ENCODE data around the gene MAP2.

Gene MAP2

DNA sequence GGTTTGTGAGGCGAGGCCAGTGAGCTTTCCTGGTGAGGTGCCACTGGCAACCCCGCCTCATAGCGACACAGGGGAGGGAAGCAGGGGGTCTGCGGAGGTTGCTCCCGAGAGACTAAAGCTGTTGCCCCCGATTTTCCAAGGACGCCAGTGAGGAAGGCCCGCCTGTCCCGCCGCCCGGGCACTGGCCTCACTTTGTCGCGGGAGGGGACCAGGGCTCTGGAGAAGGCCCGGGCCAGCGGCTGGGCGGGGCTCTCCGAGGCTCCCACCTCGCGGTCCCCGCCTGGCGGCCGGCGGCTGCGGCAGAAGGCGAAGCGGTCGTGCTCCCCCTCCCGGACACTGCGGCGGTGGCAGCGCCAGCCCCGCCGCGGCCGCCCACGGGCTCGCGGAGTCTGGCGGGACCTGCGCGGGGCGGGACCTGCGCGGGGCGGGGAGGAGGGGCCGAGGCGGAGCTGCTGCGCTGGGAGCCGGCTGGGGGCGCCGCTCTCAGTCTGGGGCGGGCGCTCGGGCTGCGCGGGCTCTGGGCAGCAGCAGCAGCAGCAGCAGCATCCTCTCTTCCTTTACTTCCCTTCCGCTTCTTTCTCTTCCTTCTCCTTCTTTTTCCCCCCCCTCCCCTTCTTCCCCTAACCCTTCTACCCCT lies at the start of gene MAP2:
Gene MAP2 (plus strand): TSS at position 486 of the 637 bp plus-strand sequence. CDS start 229,124 bp downstream, outside the sequence.
- DNase-seq: peak; percentile 87

DNA sequence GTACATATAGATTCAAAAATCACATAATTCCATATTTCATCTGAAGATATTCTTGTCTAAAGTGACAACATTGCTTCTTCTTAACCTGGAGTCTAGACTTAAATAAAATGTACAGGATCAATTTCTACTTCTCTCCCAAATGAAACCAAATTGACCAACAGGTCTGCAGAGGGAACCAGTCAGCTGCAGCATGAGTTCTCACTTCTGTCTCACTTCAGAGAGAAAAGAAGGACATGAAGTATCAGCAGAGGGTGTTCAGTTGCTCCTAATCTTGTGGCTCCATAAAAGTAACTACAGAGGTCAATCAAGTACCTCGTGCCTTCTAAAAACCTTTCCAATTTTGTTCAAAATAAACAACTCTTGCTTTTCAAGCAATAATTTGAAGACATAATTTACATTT lies 47.2 kb upstream of the MAP2 start:
- DNase-seq: no peak

GRCh38 chr2:209380293-209380692 lies 43.6 kb upstream of the MAP2 start:
- peak; percentile 24 for DNase-seq

DNA sequence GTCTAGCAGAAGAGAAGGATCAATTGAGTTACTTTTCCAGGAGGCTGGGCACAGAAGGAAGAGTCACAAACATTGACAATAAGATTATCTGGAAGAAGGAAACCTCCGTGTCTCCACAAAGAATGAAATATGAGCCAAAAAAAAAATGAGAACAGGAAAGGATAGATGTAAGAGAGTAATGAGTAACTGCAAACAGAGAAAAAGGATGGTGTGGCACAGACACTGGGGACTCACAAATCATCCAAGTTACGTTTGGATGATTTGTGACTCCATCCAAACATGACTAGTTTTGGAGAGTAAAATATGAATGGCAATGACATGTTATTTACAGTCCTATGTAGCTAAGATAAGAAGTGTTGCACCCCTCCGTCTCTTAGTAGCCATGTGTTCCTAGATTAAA lies 42.8 kb upstream of the MAP2 start:
- no peak for DNase-seq

- DNase-seq: no peak
These were observed 41.1 kb upstream of the MAP2 start for GRCh38 chr2:209382775-209383174.

GRCh38 chr2:209383212-209383611 lies 40.6 kb upstream of the MAP2 start:
- peak; percentile 17 for DNase-seq

GRCh38 chr2:209387389-209387788 lies 36.5 kb upstream of the MAP2 start:
- no peak for DNase-seq

DNA sequence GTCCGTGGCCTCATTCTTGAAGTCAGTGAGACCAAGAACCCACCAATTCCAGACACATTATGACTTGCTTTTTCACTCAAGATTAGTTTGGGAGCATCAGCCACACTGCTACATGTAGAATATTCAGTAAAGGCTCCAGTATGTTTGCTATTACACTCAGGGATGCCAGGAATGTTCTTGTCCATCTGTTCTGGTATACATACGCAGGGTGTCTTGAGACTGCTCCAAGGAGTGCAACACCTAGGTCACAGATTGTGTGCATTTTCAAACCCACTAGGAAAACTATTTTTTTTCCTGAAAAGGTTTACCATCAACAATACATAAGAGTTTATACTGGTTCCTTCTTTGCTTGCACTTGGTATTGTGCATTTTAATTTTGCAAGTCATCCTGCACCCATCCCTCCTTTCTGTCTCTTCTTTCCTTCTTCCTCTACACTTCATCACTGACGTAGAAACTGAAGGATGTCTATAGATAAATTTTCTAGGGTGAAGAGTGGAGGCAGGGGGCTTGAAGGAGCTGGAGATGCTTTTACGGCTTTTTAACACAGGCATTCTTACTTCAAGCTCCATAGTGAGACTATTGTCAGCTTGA lies 35.3 kb upstream of the MAP2 start:
- DNase-seq: no peak

- DNase-seq: no peak
These were observed 34.7 kb upstream of the MAP2 start for GRCh38 chr2:209389171-209389618.

GRCh38 chr2:209390839-209391238 lies 33.0 kb upstream of the MAP2 start:
- no peak for DNase-seq

DNA sequence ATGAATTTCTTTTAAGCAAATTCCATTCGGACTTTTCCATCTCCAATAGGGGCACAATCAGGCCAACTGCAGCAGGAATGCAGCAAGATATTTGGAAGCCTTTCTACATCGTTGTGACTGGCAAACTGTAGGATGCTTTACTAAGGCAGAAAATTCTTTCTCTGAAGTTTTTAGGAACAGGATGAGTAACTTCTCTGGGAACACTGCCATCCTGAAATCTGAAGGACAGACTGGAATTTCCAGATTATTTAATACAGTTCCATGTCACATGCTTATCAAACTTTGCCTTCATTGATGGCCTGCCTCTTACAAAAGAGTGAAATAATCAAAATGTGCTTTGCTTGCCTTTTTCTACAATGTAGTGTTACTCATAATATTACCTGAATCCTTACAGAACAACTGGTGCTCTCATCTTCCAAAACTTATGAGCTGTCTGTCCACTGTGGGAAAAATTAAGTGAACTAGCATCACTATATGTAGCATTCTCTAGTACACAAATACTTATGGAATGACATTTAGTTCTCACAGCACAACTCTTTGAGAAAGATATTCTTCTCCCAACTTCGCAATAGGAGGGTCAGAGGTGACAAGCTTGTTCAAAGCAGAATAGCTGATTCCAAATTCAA lies 32.0 kb upstream of the MAP2 start:
- DNase-seq: no peak

DNA sequence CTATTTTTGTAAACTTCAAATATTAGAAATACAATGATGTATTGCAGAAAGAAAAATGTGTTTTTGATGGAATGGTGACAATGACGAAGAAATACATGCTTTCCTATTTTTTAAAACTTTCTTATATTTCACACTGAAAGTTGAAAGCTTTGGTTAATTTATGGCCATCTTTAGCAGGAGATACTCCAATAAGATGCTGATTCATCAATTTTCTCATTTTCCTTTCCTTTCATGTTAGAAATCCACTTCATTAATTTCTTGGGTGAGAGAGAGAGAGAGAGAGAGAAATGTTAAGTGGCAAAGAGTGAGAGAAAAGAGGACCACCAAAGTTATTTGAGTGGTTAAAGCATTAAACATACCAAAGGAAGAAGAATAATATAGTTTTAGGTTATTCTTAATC lies 28.6 kb upstream of the MAP2 start:
- no peak for DNase-seq

GRCh38 chr2:209395652-209396051 lies 28.2 kb upstream of the MAP2 start:
- no peak for DNase-seq

DNA sequence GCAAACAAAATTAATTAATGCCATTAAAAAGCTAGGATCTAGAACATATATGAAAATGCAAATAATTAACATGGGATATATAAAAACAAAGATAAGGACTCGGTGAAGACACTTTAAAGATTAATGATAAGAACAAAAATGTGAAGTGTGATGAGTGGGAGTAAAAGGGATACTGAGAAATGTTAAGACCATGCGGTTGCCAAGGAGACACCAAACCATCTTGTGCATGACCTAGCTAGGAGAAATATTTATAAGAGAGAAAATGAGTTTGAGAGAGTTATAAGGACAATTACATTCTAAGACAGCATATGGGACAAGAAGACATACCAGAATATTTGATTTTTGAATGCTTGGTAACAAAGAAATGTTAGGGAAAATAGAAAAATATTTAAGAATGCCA lies 25.4 kb upstream of the MAP2 start:
- DNase-seq: no peak

- DNase-seq: no peak
These were observed 22.1 kb upstream of the MAP2 start for GRCh38 chr2:209401788-209402187.

GRCh38 chr2:209411296-209411695 lies 12.6 kb upstream of the MAP2 start:
- no peak for DNase-seq

DNA sequence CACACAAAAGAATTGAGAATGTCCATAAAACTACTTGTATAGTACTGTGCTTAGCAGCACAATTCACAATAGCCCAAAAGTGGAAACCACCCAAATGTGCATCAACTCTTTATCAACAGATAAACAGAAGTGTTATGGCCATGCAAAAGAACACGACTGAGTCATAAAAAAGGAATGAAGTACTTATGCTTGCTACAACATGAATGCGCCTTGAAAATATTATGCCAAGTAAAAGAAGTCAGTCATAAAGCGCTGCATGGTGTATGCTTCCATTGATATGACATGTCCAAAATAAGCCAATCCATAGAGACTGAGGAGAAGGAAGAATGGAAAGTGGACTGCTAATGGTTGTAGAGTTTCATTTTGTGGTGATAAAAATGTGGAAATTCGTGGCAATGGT lies 12.1 kb upstream of the MAP2 start:
- no peak for DNase-seq

- no peak for DNase-seq
These were observed 10.4 kb upstream of the MAP2 start for GRCh38 chr2:209413311-209414014.

DNA sequence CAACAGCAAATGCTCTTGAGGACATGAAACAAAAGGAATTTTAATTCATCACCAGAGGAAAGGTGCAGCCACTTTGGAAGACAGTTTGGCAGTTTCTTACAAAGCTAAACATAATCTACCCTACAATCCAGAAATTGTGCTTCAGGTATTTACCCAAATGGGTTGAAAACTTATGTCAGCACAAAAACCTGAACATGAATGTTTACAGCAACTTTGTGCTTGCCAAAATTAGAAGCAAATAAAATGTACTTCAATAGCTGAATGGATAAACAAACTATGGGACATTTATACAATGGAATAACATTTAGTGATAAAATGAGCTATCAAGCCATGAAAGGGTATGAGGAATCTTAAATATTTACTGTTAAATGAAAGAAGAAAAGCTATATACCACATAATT lies 6.9 kb upstream of the MAP2 start:
- no peak for DNase-seq

GRCh38 chr2:209422191-209422754 lies 1.6 kb upstream of the MAP2 start:
- peak; percentile 10 for DNase-seq

DNA sequence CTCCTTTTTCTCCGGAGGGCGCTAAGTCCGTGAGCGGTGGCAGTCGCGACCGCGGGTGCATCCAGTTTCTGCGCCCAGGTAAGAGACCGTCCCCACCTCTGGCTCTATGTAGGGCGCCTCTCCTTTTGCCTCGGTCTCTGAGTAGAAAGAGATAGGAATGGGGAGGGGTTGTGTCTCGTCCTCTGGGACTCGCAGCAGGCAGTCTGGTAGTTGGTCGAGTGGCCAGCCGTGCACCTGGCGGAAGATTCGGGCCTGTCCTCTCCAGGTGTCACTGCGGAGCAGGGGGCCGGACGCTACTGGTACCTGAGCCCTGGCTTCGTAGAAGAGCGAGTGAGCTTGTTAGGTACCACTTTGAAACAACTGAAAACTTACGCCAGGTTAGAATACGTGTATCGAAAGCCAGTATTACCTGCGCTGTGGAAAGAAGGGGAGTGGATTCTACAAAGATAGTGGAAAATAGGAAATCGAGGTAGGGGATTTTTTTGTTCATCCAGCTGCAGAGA lies 403 bp downstream of the MAP2 start:
- no peak for DNase-seq

GRCh38 chr2:209424781-209425470 lies 1.1 kb downstream of the MAP2 start:
- no peak for DNase-seq

Data from NCI-H2107 (cell line).